Motor neuron (in vitro differentiated cells): ENCODE measurements around the gene PTCRA. TPM values are rescaled to one million over a fixed set of nuclear protein-coding genes. Genes with fewer than 3 reads are reported as not detected.

Source experiments
- ATAC-seq, 8 experiments: fragments of 200-7000 bp; cut with Tn5 transposase; replicated peaks in 6 of 8; 2 replicates each; pipeline ENCODE4 v1.8.0; 2021; ENCODE audit warnings: mild to moderate bottlenecking in 8 of 8, moderate library complexity in 8 of 8
- H3K27ac ChIP-seq, 2 donors: fragments of 250-450 bp; sonication (Bioruptor Pico); 2 replicates each; pipeline ENCODE4 v1.9.0; 2021; ENCODE audit warnings: antibody characterized with exemption in 2 of 2, mild to moderate bottlenecking in 2 of 2, moderate library complexity in 1 of 2
- H3K4me1 ChIP-seq, 2 donors: fragments of 250-450 bp; sonication (Bioruptor Pico); replicated peaks in 1 of 2; 2 replicates each; pipeline ENCODE4 v1.6.1; 2021; ENCODE audit warnings: antibody characterized with exemption in 2 of 2, mild to moderate bottlenecking in 2 of 2, moderate library complexity in 1 of 2
- H3K4me3 ChIP-seq, 5 donors: fragments of 250-450 bp; sonication (Bioruptor Pico); 2 replicates each; pipeline ENCODE4 v1.9.0; 2021; ENCODE audit warnings: antibody characterized with exemption in 5 of 5, mild to moderate bottlenecking in 5 of 5, moderate library complexity in 4 of 5
- WGBS, 10 experiments: fragments of 450-650 bp; shearing (Covaris generic); methylation state at CpG; one replicate each; pipeline ENCODE4 v1.0.0; 2022; 5-methylcytosine and 5-hydroxymethylcytosine counted together
- in situ Hi-C, 9 experiments: fragments of 400-800 bp; cut with MboI; loops; one replicate each; pipeline ENCODE4 v1.15.0; 2021; ENCODE audit warnings: low sequenced_read_pairs in 9 of 9, low pct_unique_long_range_greater_than_20kb in 2 of 9; ENCODE audit not compliant: unreplicated experiment in 9 of 9
- total RNA-seq, 8 experiments: library from RNA; unstranded; fragments of 300-600 nt; gene quantifications; 2 replicates each; pipeline versions ENCODE4 v1.2.3 to v1.2.4, GENCODE V29; 2022

The PTCRA gene
- total RNA-seq, 8 experiments from 2014 or later: 0.45 TPM; not detected in 7

DNA sequence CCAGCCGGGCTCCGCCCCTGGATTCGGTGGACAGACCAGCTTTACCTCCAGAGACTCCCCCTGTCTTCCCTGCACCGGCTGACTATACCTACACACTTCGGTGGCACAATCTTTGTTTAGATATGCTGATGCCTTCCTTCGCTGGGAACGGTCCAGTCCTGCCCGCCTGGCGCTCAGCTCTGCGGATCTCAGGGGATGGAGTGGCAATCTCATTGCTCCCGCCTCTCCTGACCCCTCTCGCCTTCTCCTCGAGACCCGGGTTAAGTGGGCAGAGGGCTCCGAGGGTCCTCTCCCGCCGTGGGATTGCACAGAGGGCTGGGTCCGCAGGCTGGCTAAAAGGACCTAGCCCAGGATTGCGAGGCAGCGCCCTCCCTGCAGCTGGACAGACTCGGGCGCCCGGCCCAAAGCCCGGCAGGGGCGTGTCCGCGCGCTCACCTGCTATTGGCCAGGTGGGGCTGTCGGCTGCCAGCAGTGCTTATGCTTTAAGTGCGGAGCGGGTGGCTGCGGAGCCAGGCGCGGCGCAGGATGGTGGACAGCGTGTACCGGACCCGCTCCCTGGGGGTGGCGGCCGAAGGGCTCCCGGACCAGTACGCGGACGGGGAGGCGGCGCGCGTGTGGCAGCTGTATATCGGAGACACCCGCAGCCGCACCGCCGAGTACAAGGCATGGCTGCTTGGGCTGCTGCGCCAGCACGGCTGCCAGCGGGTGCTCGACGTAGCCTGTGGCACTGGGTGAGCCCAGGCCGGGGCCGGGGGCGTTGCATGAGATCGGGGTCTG is 44.6 kb downstream of the PTCRA start, which contains the start of gene GNMT:
Gene GNMT (plus strand): TSS at position 512 of the 777 bp plus-strand sequence. CDS start 14 bp downstream, at position 526.
- 0 to 17% (median 8%) methylated on average over 3 to 29 of the region's 62 CpGs; no CpG with 5 or more reads in 5 of the 10 experiments for WGBS, 10 experiments
- in situ Hi-C loops: no loop called here
- no peak within 1 kb of the TSS for H3K27ac ChIP-seq
- peak within 1 kb of the TSS; percentile 18 to 32 (median 21) for H3K4me3 ChIP-seq
- H3K4me1 ChIP-seq: peaks cover 0 to 6% of the 10 kb centered on the region in 2 donors
- peak; percentile 72 to 90 (median 84) for ATAC-seq

DNA sequence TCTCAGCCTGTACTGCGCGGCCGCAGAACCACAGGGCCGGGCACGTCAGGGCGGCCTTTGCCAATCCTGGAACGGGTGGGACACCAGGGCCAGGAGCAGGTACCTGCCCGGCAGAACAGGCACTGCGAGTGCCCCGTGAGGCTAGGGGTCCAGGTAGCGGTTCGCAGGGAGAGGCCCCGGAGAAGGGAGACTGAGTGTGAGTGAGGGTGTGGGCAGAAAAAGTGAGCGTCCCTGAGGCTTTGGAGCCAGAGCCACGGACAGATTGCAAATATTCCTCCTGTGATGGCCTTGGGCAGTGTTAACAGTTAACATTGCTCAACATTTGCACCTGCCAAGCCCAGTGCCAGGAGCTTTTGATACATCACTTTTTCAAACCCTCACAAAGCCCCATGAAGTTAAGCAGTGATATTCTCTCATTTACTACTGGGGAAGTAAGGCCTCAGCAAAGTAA is 45.2 kb downstream of the PTCRA start:
- Histone ChIP-seq H3K27ac (no peak overlapping the region), H3K4me1 (peaks cover 0 to 6% of the 10 kb centered on the region in 2 donors), H3K4me3 (peak overlapping the region; percentile 18 to 32 (median 21))
- 11 to 80% (median 49%) methylated on average over 1 to 6 of the region's 15 CpGs; no CpG with 5 or more reads in 4 of the 10 experiments for WGBS, 10 experiments
- in situ Hi-C loops: no loop called here
- ATAC-seq: peak in 3 of 8 experiments; percentile 27 to 39 (median 36)

DNA sequence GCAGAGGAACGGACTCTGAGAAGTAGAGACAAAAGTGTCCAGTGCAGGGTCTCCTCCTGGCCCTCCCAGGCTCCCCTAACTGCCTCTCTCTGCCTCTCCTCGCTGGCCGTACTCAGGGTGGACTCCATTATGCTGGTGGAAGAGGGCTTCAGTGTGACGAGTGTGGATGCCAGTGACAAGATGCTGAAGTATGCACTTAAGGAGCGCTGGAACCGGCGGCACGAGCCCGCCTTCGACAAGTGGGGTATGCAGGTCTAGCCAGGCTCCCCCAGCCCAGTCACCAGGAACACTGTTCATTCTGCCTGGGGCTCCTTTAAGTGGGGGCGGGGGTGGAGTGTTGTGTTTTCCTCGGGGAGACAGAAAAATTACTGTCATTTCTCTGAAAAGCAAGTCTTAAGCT is 46.2 kb downstream of the PTCRA start:
- Histone ChIP-seq H3K4me3 (no peak overlapping the region), H3K27ac (no peak overlapping the region), H3K4me1 (peaks cover 0 to 6% of the 10 kb centered on the region in 2 donors)
- in situ Hi-C loops: no loop called here
- ATAC-seq: no peak
- 60 to 100% (median 85%) methylated on average over 1 to 8 of the region's 12 CpGs; no CpG with 5 or more reads in 3 of the 10 experiments for WGBS, 10 experiments

DNA sequence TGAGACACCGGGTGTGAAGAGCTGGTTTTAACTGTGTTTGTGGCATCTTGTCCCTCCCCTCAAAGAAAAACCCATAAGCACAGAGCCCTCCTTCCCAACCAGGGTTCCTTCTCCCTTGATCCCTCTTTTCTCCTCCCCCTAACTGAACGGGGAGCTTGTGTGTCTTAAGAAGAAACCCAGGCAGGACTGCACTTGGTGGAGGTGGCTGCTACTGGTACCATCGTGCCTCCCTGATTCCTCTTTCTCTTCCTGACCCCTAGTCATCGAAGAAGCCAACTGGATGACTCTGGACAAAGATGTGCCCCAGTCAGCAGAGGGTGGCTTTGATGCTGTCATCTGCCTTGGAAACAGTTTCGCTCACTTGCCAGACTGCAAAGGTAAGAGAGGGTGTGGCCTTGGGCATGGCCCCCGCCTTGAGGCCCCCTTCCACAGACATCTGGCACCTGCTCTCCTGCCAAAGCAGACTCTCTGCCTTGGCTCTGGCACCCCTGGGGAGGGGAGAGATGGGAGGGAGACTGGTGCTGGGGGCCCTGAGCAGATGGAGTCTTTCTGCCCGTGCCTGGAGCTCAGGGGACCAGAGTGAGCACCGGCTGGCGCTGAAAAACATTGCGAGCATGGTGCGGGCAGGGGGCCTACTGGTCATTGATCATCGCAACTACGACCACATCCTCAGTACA is 46.8 kb downstream of the PTCRA start:
- ATAC-seq: no peak
- WGBS, 10 experiments: 0 to 100% (median 75%) methylated on average over 1 to 4 of the region's 13 CpGs; no CpG with 5 or more reads in 3 of the 10 experiments
- H3K4me3 ChIP-seq: no peak overlapping the region
- H3K27ac ChIP-seq: no peak overlapping the region
- H3K4me1 ChIP-seq: peaks cover 0 to 6% of the 10 kb centered on the region in 2 donors
- in situ Hi-C loops: no loop called here

DNA sequence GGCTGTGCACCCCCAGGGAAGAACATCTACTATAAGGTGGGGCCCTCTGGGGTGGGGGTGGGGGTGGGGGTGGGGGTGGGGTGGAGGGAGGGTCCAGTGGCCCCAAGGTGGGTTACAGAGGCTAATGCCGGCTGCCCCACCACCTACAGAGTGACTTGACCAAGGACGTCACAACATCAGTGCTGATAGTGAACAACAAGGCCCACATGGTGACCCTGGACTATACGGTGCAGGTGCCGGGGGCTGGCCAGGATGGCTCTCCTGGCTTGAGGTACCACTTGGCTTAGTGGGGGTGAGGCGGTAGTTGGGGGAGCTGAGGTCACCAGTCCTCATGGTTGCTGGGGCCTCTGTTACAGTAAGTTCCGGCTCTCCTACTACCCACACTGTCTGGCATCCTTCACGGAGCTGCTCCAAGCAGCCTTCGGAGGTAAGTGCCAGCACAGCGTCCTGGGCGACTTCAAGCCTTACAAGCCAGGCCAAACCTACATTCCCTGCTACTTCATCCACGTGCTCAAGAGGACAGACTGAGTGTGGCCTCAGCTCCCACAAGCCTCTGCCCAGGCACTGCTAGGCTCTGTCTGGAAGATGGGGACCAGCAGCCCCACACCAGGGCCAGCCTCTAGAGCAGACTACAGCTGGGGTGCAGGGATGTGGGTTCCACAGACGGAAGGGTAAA is 47.5 kb downstream of the PTCRA start:
- ATAC-seq: no peak
- in situ Hi-C loops: no loop called here
- WGBS, 10 experiments: 80 to 100% (median 80%) methylated on average over 1 to 3 of the region's 12 CpGs; no CpG with 5 or more reads in 7 of the 10 experiments
- Histone ChIP-seq H3K4me3 (no peak overlapping the region), H3K4me1 (peaks cover 0 to 6% of the 10 kb centered on the region in 2 donors), H3K27ac (no peak overlapping the region)

DNA sequence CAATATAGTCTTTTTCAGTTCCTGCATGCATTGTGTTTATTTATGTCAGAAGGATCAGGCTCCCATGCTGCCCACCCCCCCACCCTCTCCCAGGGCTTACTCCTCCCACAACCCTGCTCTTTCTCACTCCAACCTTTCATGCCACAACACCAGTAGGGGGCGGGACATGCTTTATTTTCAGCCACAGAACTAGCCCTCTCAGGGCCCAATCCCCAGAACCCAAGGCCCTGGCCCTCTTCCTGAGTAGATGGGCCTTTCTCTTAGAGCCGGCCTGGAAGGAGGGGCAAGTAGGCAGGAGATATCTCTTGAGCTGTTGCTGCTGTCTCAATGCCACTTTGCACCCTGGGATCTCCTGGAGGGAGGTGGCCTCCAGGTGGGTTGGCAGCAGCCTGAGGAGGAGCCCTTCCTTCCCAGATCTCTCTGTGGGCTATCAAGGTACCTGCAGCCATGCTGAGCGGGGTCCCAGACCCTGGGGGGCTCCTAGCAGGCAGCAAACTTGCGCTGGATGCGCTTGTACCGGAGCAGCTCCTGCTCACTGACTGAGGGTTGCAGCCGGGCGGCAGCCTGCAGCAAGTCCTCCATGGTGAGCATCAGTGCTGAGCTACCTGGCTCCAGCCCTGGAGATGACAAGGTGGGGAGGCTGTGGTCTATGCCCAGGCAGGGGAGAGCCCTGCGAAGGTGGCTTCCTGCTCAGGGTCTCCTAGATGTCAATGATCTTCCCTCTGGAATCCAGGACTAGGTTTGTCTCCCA is 48.2 kb downstream of the PTCRA start:
- no peak overlapping the region for H3K27ac ChIP-seq
- in situ Hi-C loops: no loop called here
- H3K4me1 ChIP-seq: peaks cover 0 to 6% of the 10 kb centered on the region in 2 donors
- H3K4me3 ChIP-seq: no peak overlapping the region
- 80 to 100% (median 90%) methylated on average over 1 to 4 of the region's 9 CpGs; no CpG with 5 or more reads in 5 of the 10 experiments for WGBS, 10 experiments
- peak in 3 of 8 experiments; percentile 6 to 63 (median 27) for ATAC-seq

DNA sequence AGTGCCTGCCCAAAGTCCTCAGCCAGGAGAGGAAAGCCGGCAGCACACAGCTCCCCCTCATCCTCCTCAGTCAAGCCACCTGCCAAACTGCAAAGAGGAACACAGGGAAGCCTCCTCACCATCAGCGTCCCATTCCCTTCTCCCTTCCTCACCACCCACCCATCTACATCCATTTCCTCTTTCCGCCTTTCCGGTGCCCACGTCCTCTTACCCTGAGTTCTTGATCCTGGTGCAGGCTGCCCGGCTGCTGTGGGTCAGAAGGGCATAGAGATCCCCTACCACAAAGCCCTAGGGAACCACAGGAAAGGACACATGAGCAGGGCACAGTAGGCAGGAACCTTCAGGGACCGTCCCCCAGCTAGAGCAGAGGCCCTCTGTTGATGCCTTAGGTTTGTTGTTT is 50.7 kb downstream of the PTCRA start:
- in situ Hi-C loops: no loop called here
- no peak for ATAC-seq
- Histone ChIP-seq H3K4me3 (no peak overlapping the region), H3K27ac (no peak overlapping the region), H3K4me1 (peaks cover 6 to 7% of the 10 kb centered on the region in 2 donors)
- WGBS, 10 experiments: 20 to 100% (median 83%) methylated on average over 1 to 7 of the region's 7 CpGs; no CpG with 5 or more reads in 3 of the 10 experiments

DNA sequence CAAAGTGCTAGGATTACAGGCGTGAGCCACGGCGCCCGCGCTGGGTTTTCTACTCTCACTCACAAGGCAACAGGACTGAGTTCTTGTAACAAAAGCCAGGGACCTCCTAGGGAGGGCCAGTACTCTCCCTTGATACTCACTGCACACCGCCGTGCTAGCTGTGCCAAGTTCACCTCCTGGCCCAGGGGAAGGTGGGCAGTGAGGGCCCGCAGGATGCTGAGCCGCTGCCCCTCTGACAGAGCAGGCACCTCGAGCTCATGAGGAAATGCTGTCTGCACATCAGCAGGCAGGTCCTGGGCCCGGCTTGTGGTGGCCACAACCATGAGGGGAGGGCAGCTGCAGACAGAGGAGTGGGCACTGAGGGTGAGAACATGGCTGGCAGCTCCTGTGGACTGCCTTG is 51.4 kb downstream of the PTCRA start:
- Histone ChIP-seq H3K4me3 (no peak overlapping the region), H3K4me1 (peaks cover 6 to 7% of the 10 kb centered on the region in 2 donors), H3K27ac (no peak overlapping the region)
- no peak for ATAC-seq
- in situ Hi-C loops: no loop called here
- WGBS, 10 experiments: 60 to 100% (median 93%) methylated on average over 1 to 10 of the region's 11 CpGs; no CpG with 5 or more reads in 4 of the 10 experiments

DNA sequence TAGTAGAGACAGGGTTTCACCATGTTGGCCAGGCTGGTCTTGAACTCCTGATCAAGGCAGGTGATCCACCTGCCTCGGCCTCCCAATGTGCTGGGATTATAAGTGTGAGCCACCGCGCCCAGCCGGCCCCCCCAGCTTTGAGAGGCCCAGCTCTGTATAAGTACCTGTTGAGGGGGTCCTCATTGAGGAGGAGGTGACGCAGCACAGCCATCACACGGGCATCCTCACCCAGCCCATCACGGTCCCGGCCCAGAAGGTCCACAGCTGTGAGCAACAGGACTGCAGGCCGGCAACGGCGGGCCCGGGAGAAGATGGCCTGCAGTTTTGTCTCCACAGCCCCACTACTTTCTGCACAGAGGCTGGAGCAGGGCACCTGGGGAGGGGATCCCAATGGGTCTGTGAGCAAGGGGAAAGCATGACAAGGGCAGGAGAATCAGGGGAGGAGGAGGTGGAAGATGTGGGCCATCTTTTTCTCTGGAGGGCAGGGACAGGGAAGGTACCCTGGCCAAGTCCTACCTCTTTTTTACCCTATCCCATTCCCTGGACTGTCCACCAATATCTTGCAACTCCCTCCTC is 52.4 kb downstream of the PTCRA start:
- Histone ChIP-seq H3K27ac (no peak overlapping the region), H3K4me3 (no peak overlapping the region), H3K4me1 (peaks cover 6 to 7% of the 10 kb centered on the region in 2 donors)
- in situ Hi-C loops: no loop called here
- ATAC-seq: no peak
- 80 to 100% (median 93%) methylated on average over 1 to 7 of the region's 12 CpGs; no CpG with 5 or more reads in 4 of the 10 experiments for WGBS, 10 experiments

DNA sequence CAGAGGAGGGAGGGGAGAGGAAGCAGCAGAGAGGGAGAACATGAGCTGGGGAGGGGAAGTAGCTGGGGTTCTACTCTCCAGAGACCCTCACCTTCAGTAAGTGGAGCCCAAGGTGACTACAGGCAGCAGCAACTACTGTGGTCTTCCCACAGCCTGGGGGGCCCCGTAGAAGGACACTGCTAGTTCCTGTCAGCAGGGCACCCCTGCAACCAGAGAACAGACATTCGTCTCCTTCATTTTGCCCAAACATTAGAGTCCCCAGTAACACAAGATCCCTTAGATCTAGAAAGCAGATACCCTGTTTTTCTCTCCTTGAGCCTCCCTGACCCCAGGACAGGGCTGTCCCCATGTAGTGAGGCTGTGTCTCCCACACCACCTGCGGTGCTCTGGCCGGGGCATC is 52.9 kb downstream of the PTCRA start:
- 20 to 100% (median 50%) methylated on average over 1 to 2 of the region's 4 CpGs; no CpG with 5 or more reads in 4 of the 10 experiments for WGBS, 10 experiments
- no peak for ATAC-seq
- in situ Hi-C loops: no loop called here

DNA sequence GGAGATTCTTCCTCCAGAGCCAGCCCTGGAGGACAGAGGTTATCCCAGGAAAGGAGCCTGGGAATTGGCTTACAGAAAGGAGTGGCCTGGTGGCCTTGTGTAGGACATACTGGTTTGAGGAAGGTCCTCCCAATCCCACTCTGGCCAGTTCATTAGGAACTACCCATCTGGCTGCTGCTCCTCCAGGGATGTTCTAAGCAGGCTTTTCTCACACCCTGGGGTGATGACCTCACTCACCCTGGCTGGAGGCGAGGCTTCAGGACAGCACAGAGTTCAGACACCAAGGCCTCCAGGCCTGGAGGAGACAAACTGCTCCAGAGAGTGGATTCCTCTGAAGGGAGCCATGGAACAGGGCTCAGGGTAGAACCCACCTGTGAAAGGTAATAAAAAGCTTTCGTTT is 53.6 kb downstream of the PTCRA start:
- Histone ChIP-seq H3K4me1 (peaks cover 6 to 7% of the 10 kb centered on the region in 2 donors), H3K27ac (no peak overlapping the region), H3K4me3 (no peak overlapping the region)
- ATAC-seq: no peak
- 94 to 100% methylated on average over 1 to 2 of the region's 2 CpGs; no CpG with 5 or more reads in 8 of the 10 experiments for WGBS, 10 experiments
- in situ Hi-C loops: no loop called here

More for the DNA sequence above, 52.9 kb downstream of the PTCRA start:
- Histone ChIP-seq H3K27ac (no peak overlapping the region), H3K4me1 (peaks cover 6 to 7% of the 10 kb centered on the region in 2 donors), H3K4me3 (no peak overlapping the region)

DNA sequence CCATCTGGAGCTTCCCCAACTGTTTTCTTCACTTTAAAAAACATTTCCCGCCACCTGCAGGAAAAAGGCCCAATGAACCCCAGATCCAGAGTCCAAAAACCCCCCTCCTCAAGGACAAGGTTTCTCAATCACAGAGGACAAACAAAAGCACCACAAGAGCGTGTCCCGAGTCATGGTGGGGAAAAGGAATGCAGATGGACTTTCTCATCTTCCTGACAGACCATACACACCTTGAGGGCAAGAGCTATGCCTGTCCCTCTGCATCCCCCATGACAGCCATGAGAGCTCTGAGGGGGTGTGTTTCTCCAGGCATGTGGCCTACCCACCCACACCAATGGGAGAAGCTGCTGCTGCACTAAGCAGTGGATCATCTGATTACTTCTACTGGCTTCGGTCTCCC is 54.1 kb downstream of the PTCRA start:
- in situ Hi-C loops: no loop called here
- H3K27ac ChIP-seq: no peak overlapping the region
- ATAC-seq: no peak
- H3K4me3 ChIP-seq: no peak overlapping the region
- peaks cover 6 to 7% of the 10 kb centered on the region in 2 donors for H3K4me1 ChIP-seq
- 82 to 100% (median 100%) methylated on average over 1 to 2 of the region's 4 CpGs; no CpG with 5 or more reads in 4 of the 10 experiments for WGBS, 10 experiments
